H1 (cell line): ENCODE results near the gene TFR2. TPM values are rescaled to one million over a fixed set of nuclear protein-coding genes. Genes with fewer than 3 reads are reported as not detected.
A peak's percentile ranks its signal among the peaks of the same experiment; 100 is the strongest.

Experiments used
- CTCF ChIA-PET: fragments of 300-600 bp; sonication (Branson Sonifier 250); formaldehyde crosslinking; loops from one replicate; lab custom pipeline; 2021; ENCODE audit not compliant: partially characterized antibody; lab: Charles Lee
- POLR2A ChIA-PET: fragments of 300-600 bp; sonication (Branson Sonifier 250); formaldehyde crosslinking; loops from one replicate; lab custom pipeline; 2021; ENCODE audit warnings: inconsistent platforms; ENCODE audit not compliant: partially characterized antibody; lab: Charles Lee
- DNase-seq, 2 experiments: peaks; one replicate each; pipeline versions ENCODE4 v3.0.0 to v3.0.0-alpha.2; 2010 to 2022; ENCODE audit warnings: low spot score in 2 of 2, low read depth in 1 of 2, mixed read lengths in 1 of 2
- FAIRE-seq: peaks from 2 replicates; lab custom pipeline; 2011; peaks lifted over from hg19 to GRCh38; lab: Jason Lieb, UNC
- H2AFZ ChIP-seq: 2 replicates; pipeline ENCODE4 v1.8.1; 2012; ENCODE audit warnings: low read length, inconsistent platforms
- H2AK5ac ChIP-seq: 2 replicates; pipeline ENCODE4 v1.6.1; 2013; ENCODE audit warnings: low read depth, low read length
- H2BK120ac ChIP-seq: replicated peaks from 2 replicates; pipeline ENCODE3; 2013; ENCODE audit warnings: low read depth, low read length, inconsistent platforms
- H2BK12ac ChIP-seq: 2 replicates; pipeline ENCODE4 v1.6.1; 2013; ENCODE audit warnings: low read depth, low read length
- H2BK15ac ChIP-seq: 2 replicates; pipeline ENCODE4 v1.6.1; 2013; ENCODE audit warnings: low read length
- H2BK20ac ChIP-seq: 2 replicates; pipeline ENCODE4 v1.6.1; 2013; ENCODE audit warnings: low read length
- H2BK5ac ChIP-seq: 2 replicates; pipeline ENCODE4 v1.6.1; 2013; ENCODE audit warnings: low read depth, low read length
- H3K14ac ChIP-seq: 2 replicates; pipeline ENCODE4 v1.6.1; 2013; ENCODE audit warnings: inconsistent platforms; ENCODE audit not compliant: insufficient read length
- H3K18ac ChIP-seq: 2 replicates; pipeline ENCODE4 v1.6.1; 2013; ENCODE audit warnings: low read length; ENCODE audit errors: extremely low read depth
- H3K23ac ChIP-seq: 2 replicates; pipeline ENCODE4 v1.6.1; 2013; ENCODE audit warnings: inconsistent platforms; ENCODE audit not compliant: insufficient read length
- H3K23me2 ChIP-seq: 2 replicates; pipeline ENCODE4 v1.6.1; 2013; ENCODE audit warnings: low read depth, low read length
- H3K27ac ChIP-seq: 2 replicates; pipeline ENCODE4 v1.6.1; 2011; ENCODE audit warnings: low read depth, low read length, inconsistent platforms
- H3K27me3 ChIP-seq, 4 experiments: replicated peaks in 1 of 4; 1 replicate in 1 of 4; 2 replicates in 3 of 4; pipeline versions ENCODE4 v1.6.1 to v1.8.1; 2011 to 2013; ENCODE audit warnings: low read length in 3 of 4, mild to moderate bottlenecking in 3 of 4, inconsistent platforms in 2 of 4, mixed read lengths in 2 of 4, moderate library complexity in 1 of 4; ENCODE audit not compliant: control insufficient read depth in 3 of 4, insufficient read depth in 3 of 4; ENCODE audit errors: extremely low read depth in 1 of 4
- H3K36me3 ChIP-seq, 4 experiments: 2 replicates each; pipeline versions ENCODE4 v1.6.1 to v1.8.1; 2011 to 2013; ENCODE audit warnings: mild to moderate bottlenecking in 4 of 4, low read length in 3 of 4, moderate library complexity in 2 of 4, control low read depth in 1 of 4, inconsistent platforms in 1 of 4; ENCODE audit not compliant: insufficient read depth in 4 of 4, control insufficient read depth in 2 of 4
- H3K4ac ChIP-seq: replicated peaks from 2 replicates; pipeline ENCODE3; 2013; ENCODE audit warnings: low read length, low read depth, mixed read lengths, inconsistent platforms; ENCODE audit not compliant: insufficient read length
- H3K4me1 ChIP-seq, 4 experiments: replicated peaks in 1 of 4; 1 replicate in 1 of 4; 2 replicates in 3 of 4; pipeline versions ENCODE4 v1.6.1 to v1.8.1; 2011 to 2013; ENCODE audit warnings: low read length in 3 of 4, inconsistent platforms in 2 of 4, mixed read lengths in 1 of 4; ENCODE audit not compliant: insufficient read depth in 4 of 4, control insufficient read depth in 3 of 4
- H3K4me2 ChIP-seq, 2 experiments: 2 replicates each; pipeline versions ENCODE4 v1.6.1 to v1.8.1; 2011 to 2013; ENCODE audit warnings: low read depth in 2 of 2, low read length in 2 of 2, control low read depth in 1 of 2, inconsistent platforms in 1 of 2, mild to moderate bottlenecking in 1 of 2; ENCODE audit not compliant: insufficient read depth in 1 of 2
- H3K4me3 ChIP-seq, 4 experiments: fragments of 200-600, 300-600 bp in 1 of 4; sonication (generic), shearing (Covaris generic), sonication (Bioruptor Twin) in 1 of 4; 2 replicates each; pipeline versions ENCODE4 v1.5.1 to v1.8.1; 2011 to 2016; ENCODE audit warnings: low read length in 4 of 4, low read depth in 3 of 4, control low read depth in 2 of 4, inconsistent platforms in 2 of 4, mild to moderate bottlenecking in 2 of 4, mixed read lengths in 1 of 4, moderate library complexity in 1 of 4; ENCODE audit not compliant: insufficient read depth in 2 of 4; ENCODE audit errors: extremely low read depth in 1 of 4
- H3K56ac ChIP-seq: replicated peaks from 2 replicates; pipeline ENCODE3; 2013; ENCODE audit warnings: low read depth, mild to moderate bottlenecking, mixed read lengths, low read length, inconsistent platforms; ENCODE audit not compliant: insufficient read length
- H3K79me1 ChIP-seq: 2 replicates; pipeline ENCODE4 v1.6.1; 2013; ENCODE audit warnings: low read depth, low read length, control low read depth
- H3K79me2 ChIP-seq, 2 experiments: 2 replicates each; pipeline versions ENCODE4 v1.6.1 to v1.8.1; 2012 to 2013; ENCODE audit warnings: low read length in 2 of 2, mild to moderate bottlenecking in 2 of 2, inconsistent platforms in 1 of 2; ENCODE audit not compliant: insufficient read depth in 2 of 2, control insufficient read depth in 1 of 2
- H3K9ac ChIP-seq, 4 experiments: replicated peaks in 1 of 4; 1 replicate in 1 of 4; 2 replicates in 3 of 4; pipeline versions ENCODE4 v1.6.1 to v1.8.1; 2011 to 2013; ENCODE audit warnings: low read depth in 3 of 4, low read length in 3 of 4, control low read depth in 2 of 4, mild to moderate bottlenecking in 2 of 4, moderate library complexity in 2 of 4, inconsistent platforms in 1 of 4; ENCODE audit errors: extremely low read depth in 1 of 4
- H3K9me3 ChIP-seq, 2 experiments: 2 replicates each; pipeline versions ENCODE4 v1.6.1 to v1.8.1; 2012 to 2013; ENCODE audit warnings: mild to moderate bottlenecking in 2 of 2, moderate library complexity in 2 of 2, control low read depth in 1 of 2, inconsistent platforms in 1 of 2, low read depth in 1 of 2, low read length in 1 of 2, mixed read lengths in 1 of 2; ENCODE audit not compliant: insufficient read depth in 2 of 2
- H4K20me1 ChIP-seq, 2 experiments: replicated peaks in 1 of 2; 2 replicates each; pipeline versions ENCODE3 to v1.8.1; 2011 to 2013; ENCODE audit warnings: inconsistent platforms in 2 of 2, low read length in 2 of 2, mild to moderate bottlenecking in 1 of 2; ENCODE audit not compliant: insufficient read depth in 2 of 2, control insufficient read depth in 1 of 2
- H4K5ac ChIP-seq: 2 replicates; pipeline ENCODE4 v1.6.1; 2013; ENCODE audit warnings: low read length, low read depth, mixed read lengths, inconsistent platforms; ENCODE audit not compliant: insufficient read length
- H4K8ac ChIP-seq: 2 replicates; pipeline ENCODE4 v1.8.0; 2013; ENCODE audit warnings: mild to moderate bottlenecking, moderate library complexity, low read length, inconsistent platforms; ENCODE audit not compliant: insufficient read depth; ENCODE audit errors: extremely low read depth
- H4K91ac ChIP-seq: replicated peaks from 2 replicates; pipeline ENCODE3; 2013; ENCODE audit warnings: low read length, mixed read lengths, inconsistent platforms; ENCODE audit not compliant: insufficient read length
- CTCF ChIP-seq, 3 experiments: IDR thresholded peaks; 1 replicate in 2 of 3; 2 replicates in 1 of 3; pipeline versions ENCODE4 v1.5.1 to v1.6.1; 2011; ENCODE audit warnings: low read length in 3 of 3, mild to moderate bottlenecking in 3 of 3, inconsistent platforms in 2 of 3, low read depth in 1 of 3, moderate library complexity in 1 of 3; ENCODE audit not compliant: insufficient read depth in 1 of 3; ENCODE audit errors: control extremely low read depth in 1 of 3
- MAX ChIP-seq: IDR thresholded peaks from 2 replicates; pipeline ENCODE4 v1.6.1; 2012; ENCODE audit warnings: inconsistent platforms
- POLR2A ChIP-seq, 2 experiments: IDR thresholded peaks; 1 replicate in 1 of 2; 2 replicates in 1 of 2; pipeline ENCODE4 v1.6.1; 2011; ENCODE audit warnings: low read depth in 2 of 2, low read length in 2 of 2, mild to moderate bottlenecking in 2 of 2; ENCODE audit errors: control extremely low read depth in 1 of 2
- RAD21 ChIP-seq, 2 experiments: IDR thresholded peaks in 1 of 2; conservative IDR thresholded peaks in 1 of 2; 2 replicates each; pipeline ENCODE4 v1.6.1; 2011; ENCODE audit warnings: low read depth in 2 of 2, low read length in 2 of 2, improper control_type of control experiment in 1 of 2, inconsistent platforms in 1 of 2, mild to moderate bottlenecking in 1 of 2, moderate library complexity in 1 of 2
- USF2 ChIP-seq: IDR thresholded peaks from 2 replicates; pipeline ENCODE4 v1.6.1; 2011; ENCODE audit warnings: low read length, improper control_type of control experiment
- WGBS, 2 experiments: shearing (Covaris generic) in 1 of 2; methylation state at CpG; one replicate each; pipeline versions ENCODE4 v1.1.6 to v1.1.7; 2013 to 2015; ENCODE audit warnings: low lambda C conversion rate in 2 of 2, mixed read lengths in 2 of 2, inconsistent platforms in 1 of 2, low coverage in 1 of 2, missing lambda C conversion rate in 1 of 2; ENCODE audit not compliant: insufficient replicate concordance in 2 of 2, insufficient coverage in 1 of 2, insufficient read length in 1 of 2; ENCODE audit errors: extremely low coverage in 1 of 2, missing lambda C conversion rate in 1 of 2; 5-methylcytosine and 5-hydroxymethylcytosine counted together
- polyA plus RNA-seq, 7 experiments: library from polyadenylated mRNA; depleted of rRNA in 3 of 7; stranded (reverse) in 5 of 7; unstranded in 2 of 7; fragments of >200 nt in 5 of 7; fragments of 200-250 nt in 2 of 7; gene quantifications; 1 replicate in 5 of 7; 2 replicates in 1 of 7; 4 replicates in 1 of 7; pipeline versions ENCODE4 v1.2.1 to v1.2.3, GENCODE V29; 2011 to 2013; ENCODE audit warnings: missing spikeins in 2 of 7, mixed read lengths in 2 of 7
- total RNA-seq: library from RNA; stranded (reverse); fragmentation: NEBNext Ultra II Directional; extraction: Animal tissue kit (Norgen Biotek cat#: 25700); gene quantifications from 2 replicates; pipeline ENCODE4 v1.2.1, GENCODE V29; 2021

TFR2 gene
- total and polyA plus RNA-seq, 2 of the 8 experiments (the other 6 are each of a cell fraction or from before 2014, with no cell fraction given), result 4.6 to 5.7 TPM

DNA sequence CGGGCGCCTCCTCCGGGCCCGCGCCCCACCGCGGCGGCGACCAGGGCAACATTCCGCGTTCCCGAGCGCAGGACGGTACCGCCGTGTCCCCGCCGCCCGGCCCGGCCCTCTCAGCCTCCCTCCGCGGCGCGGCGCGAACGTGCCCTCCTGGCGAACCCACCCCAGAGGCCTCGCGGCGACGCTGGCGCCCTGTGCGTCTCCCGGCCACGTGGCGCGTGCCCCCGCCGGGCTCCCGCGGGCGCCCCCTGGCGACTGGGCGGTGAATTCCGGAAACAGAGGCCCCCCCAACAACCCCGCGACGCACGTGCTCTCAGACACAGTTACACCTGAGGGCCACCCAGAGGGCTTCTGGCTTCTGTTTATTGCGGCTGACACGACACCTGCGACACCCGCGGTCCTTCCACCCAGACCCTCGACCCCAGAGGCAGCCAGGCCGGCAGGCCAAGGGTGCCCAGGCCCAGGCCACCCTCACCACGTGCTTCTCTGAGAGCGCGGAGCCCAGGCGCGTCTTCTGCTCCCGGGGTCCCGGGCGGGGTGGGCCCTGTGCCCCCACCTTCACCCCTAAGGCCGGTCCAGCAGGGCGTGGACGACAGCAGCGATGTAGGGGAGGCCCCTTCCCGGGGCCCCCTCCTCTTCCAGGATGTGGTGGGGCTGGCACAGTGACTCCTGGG lies 67.5 kb downstream of the TFR2 start, which contains the start of gene SAP25:
Gene SAP25, minus strand, starts transcription at position 210 of the 671 bp plus-strand sequence. Its CDS starts 158 bp downstream, at position 52.
- Histone ChIP-seq H3K4me1 (peaks cover 0 to 31% (median 22%) of the 10 kb centered on the region in 4 experiments; a peak in 6 of 7 replicates), H3K4me3 (no peak within 1 kb of the TSS), H3K27me3 (peaks cover 0 to 4% (median under 1%) of the 10 kb centered on the region in 4 experiments; a peak in 1 of 7 replicates), H3K23ac (no peak within 1 kb of the TSS), H3K4me2 (no peak within 1 kb of the TSS), H3K79me1 (peaks cover 2% of the 10 kb centered on the region; the same call in 1 of the 2 replicates), H2BK20ac (peak within 1 kb of the TSS; percentile 72; the same call in 1 of the 2 replicates), H2BK15ac (peak within 1 kb of the TSS; percentile 72; the same call in 1 of the 2 replicates), H3K36me3 (peaks cover 2 to 24% (median 16%) of the 10 kb centered on the region in 4 experiments; a peak in 5 of 8 replicates), H4K91ac (no peak within 1 kb of the TSS), H4K5ac (no peak within 1 kb of the TSS), H4K20me1 (peaks cover 0 to 8% of the 10 kb centered on the region in 2 experiments), H2BK120ac (no peak within 1 kb of the TSS), H3K56ac (no peak within 1 kb of the TSS), H3K9ac (no peak within 1 kb of the TSS), H3K79me2 (no peaks in the 10 kb centered on the region), H3K14ac (no peak within 1 kb of the TSS), H2AK5ac (0 out of 2 replicates have a peak within 1 kb of the TSS, but pooled peaks have one; percentile 39), H2BK5ac (no peak within 1 kb of the TSS), H3K27ac (no peak within 1 kb of the TSS; the same call in 1 of the 2 replicates), H2AFZ (no peak within 1 kb of the TSS), H4K8ac (peak within 1 kb of the TSS; percentile 35; the same call in 1 of the 2 replicates), H3K4ac (peak within 1 kb of the TSS; percentile 91), H3K18ac (peak within 1 kb of the TSS; percentile 48; the same call in 1 of the 2 replicates), H2BK12ac (no peak within 1 kb of the TSS), H3K23me2 (peaks cover 8% of the 10 kb centered on the region; the same call in 1 of the 2 replicates), H3K9me3 (no peaks in the 10 kb centered on the region)
- WGBS, 2 experiments, result 81% methylated on average over 39 of the region's 70 CpGs; no CpG with 5 or more reads in 1 of the 2 experiments
- ChIA-PET CTCF (interaction anchor here (0.9 to 4.8 kb wide), 8 partner anchors 9 to 181 kb away, joined by 3 to 53 read pairs (median 4); partner anchors contain the start of genes FBXO24 and LRCH4), POLR2A (interaction anchor here (0.6 to 4.8 kb wide), 2 partner anchors 10 to 15 kb away, joined by 3 to 83 read pairs; partner anchors contain the start of genes FBXO24 and LRCH4)
- FAIRE-seq (no peak), DNase-seq (peak in 1 of 2 experiments; percentile 84)
- peak; percentile 34; the same call in 1 of the 2 replicates for TF ChIP-seq USF2
- peak in 1 of 2 experiments; percentile 22; a peak in 1 of 3 replicates for TF ChIP-seq POLR2A (IDR thresholded peaks at IDR 0.05; ENCODE audit: control extremely low read depth in 1 of 2, low read depth in 2 of 2, low read length in 2 of 2)
- peak; percentile 96 for TF ChIP-seq MAX
- peak in 2 of 3 experiments; percentile 63 to 70; a peak in 3 of 4 replicates for TF ChIP-seq CTCF (IDR thresholded peaks at IDR 0.05; ENCODE audit: control extremely low read depth in 1 of 3, insufficient read depth in 1 of 3, low read depth in 1 of 3, low read length in 3 of 3)
- TF ChIP-seq RAD21 (IDR thresholded peaks at IDR 0.05 in 1 of 2, conservative IDR thresholded peaks at IDR 0.05 in 1 of 2; ENCODE audit: low read depth in 2 of 2, low read length in 2 of 2), result peak in 1 of 2 experiments; percentile 58; a peak in 2 of 4 replicates
